HL-60/S4 treated with retinoic acid at 250 ng/mL for 4 days and 3 days (cell line): ENCODE data around the gene RAD51B.

Source experiments
- in situ Hi-C: fragments of 300-500 bp; cut with MboI; formaldehyde crosslinking; loops from 2 replicates; pipeline ENCODE4 v1.7.0; 2022; ENCODE audit warnings: low sequenced_read_pairs

The RAD51B gene

DNA sequence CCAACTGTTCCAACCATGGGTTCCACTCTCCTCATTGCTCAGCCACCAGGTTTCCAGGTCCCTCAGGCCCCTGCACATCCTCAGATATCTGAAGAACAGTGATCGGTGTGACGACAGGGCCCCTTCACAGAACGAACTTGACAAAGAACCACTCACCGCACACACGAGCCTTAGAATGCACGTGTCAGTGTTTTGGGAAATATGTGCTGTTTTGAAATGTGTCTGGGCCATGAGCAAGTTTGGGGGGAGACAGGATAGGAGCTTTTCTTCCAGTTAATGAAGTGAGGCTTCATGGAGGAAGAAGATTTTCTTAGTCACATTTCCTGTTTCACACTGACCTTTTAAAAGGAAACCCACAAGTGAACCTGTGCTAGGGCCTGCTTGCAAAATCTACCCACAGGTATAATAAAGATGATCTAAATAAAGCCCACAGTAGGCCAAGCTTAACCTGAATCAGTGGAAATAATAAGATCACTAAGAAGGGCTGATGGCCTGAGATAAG lies 914.7 kb downstream of the RAD51B start:
- in situ Hi-C loops = no loop called here

GRCh38 chr14:68735856-68736255 lies 916.3 kb downstream of the RAD51B start:
- in situ Hi-C loops = no loop called here

DNA sequence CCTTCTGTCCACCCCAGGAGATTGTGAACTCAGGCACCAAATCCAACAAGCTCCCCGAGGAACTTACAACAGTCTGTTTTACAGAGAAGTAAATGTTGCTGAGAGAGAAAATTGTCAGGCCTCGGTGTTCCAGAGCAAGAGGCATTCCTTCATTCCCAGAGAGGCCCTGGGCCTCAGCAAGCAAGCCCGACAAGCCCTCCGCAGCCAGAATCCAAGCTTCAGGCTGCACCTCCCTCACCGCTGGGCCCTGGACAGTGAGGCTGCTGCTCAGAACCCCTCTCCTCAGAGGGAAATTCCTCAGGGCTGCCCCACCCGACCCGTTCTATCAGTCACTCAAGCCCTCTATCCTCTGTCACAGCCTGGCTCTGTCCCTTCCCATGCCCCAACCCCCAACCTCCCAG lies 916.9 kb downstream of the RAD51B start:
- in situ Hi-C loops = no loop called here

DNA sequence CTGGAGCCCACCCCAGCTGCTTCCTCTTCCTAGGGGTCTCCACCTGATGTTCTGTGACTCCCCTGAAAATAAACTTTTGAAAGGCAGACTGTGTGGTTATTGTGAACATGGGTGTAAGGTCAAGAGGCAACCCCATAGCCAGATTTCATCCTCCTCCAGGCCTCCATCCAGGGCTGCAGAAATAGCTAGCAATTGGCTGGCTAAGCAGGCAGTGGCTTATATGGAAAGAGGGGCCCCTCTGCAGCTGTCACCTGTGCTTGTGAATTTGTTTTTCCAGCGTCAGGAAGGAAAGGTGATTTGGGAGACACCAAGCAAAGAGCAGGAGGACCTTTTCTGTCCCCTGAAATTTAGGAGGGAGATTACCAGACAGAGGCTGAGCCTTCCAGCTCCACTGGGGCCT lies 917.5 kb downstream of the RAD51B start:
- in situ Hi-C loops = no loop called here

GRCh38 chr14:68738559-68738958 lies 919.0 kb downstream of the RAD51B start:
- in situ Hi-C loops = no loop called here

GRCh38 chr14:68739701-68740100 lies 920.1 kb downstream of the RAD51B start:
- in situ Hi-C loops = no loop called here

DNA sequence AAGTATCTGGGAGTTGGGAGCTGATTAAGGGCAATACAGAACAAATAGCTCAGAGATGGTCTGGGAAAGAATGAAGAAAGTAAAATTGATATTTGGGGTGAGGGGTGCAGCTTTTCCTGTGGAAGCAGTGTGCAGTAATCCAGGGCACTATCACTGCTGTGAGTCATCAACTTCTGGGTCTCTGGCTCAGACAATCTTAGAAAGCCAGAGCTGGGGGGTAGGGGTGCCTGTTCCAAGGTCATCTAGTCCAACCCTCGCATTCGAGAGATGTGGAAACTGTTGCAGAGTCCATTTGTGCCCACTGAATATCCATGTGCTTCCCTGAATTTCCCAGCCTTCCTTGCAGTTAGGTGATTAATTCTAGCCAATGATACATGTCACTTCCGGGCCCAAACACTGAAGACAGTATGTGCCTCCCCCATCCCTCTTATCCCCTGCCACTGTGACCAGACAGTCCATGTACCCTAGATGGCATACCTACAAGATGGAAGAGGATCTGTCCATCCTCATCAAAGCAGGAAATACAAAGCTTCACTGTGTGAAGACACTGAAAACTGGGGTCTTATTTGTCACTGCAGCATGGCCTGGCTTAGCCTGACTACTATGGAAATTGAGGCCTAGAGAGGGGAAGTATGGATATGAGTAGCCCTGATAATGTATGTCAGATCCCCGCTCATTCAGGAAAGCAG lies 921.4 kb downstream of the RAD51B start:
- in situ Hi-C loops = no loop called here

- in situ Hi-C loops = no loop called here
Observed at GRCh38 chr14:68741477-68741791, 921.9 kb downstream of the RAD51B start.

GRCh38 chr14:68741839-68742470 lies 922.4 kb downstream of the RAD51B start:
- in situ Hi-C loops = no loop called here

- in situ Hi-C loops = no loop called here
Observed at GRCh38 chr14:68744613-68745012, 925.0 kb downstream of the RAD51B start.

- in situ Hi-C loops = no loop called here
Observed at GRCh38 chr14:68747393-68747792, 927.8 kb downstream of the RAD51B start.

GRCh38 chr14:68748260-68748659 lies 928.7 kb downstream of the RAD51B start:
- in situ Hi-C loops = no loop called here

DNA sequence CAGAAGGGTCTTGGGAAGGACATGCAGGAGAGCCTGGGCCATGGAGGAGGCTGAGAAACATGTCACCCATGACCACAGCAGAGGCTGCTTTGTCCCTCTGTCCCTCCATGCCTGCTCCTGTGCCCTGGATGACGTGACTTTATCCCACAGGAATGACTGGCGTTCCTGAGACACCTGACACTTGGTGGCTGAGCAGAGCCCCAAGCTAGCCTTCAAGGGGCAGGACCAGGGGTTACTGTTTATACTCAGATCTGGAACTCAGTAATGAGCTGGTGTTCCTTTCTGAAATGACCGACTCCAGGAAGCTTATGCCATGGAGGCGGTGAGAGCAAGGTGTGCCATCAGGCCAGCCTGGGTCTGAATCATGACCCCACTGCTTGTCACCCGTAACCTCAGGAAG lies 929.1 kb downstream of the RAD51B start:
- in situ Hi-C loops = no loop called here

GRCh38 chr14:68749487-68750475 lies 930.2 kb downstream of the RAD51B start:
- in situ Hi-C loops = no loop called here

GRCh38 chr14:68752271-68753006 lies 932.9 kb downstream of the RAD51B start:
- in situ Hi-C loops = no loop called here

DNA sequence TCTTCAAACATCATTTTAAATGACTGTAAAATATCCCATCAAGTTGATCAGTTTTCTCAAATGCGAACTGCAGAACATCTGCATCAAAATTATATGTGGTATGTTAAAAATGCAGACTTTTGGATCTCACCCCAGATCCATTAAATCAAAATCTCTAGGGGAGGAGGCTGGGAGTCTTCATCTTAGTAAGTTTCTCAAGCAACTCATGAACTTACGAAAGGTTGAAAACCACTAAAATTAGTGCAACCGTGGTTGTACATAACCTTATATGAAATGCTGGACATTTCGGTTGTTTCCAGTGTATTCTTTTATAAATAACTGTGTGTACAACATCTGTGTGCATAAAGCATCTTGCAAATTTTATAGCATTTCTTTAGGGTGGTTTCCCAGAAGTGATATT lies 934.1 kb downstream of the RAD51B start:
- in situ Hi-C loops = no loop called here

GRCh38 chr14:68755016-68755353 lies 935.4 kb downstream of the RAD51B start:
- in situ Hi-C loops = no loop called here

DNA sequence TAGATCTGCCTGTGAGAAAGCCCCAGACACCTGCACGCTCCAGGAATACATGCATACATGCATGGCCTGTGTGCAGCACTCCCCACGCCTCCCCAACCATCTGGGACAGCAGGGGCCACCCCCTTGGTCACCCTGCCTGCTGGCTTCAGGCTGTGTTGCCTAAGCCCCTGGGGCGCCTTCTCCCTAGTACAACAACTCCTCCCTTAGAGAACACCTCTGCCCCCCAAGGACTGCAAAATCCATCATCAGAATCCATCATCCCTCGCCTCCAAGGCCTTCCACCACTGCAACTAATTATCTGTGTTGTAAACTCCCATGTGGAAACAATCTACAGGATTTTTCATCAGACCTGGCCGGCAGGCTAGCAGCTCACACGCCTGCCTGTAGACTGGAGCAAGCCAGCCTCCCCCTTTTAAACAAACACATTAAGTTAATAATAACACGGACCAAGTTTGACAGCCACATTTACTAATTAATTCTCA lies 936.5 kb downstream of the RAD51B start:
- in situ Hi-C loops = no loop called here

DNA sequence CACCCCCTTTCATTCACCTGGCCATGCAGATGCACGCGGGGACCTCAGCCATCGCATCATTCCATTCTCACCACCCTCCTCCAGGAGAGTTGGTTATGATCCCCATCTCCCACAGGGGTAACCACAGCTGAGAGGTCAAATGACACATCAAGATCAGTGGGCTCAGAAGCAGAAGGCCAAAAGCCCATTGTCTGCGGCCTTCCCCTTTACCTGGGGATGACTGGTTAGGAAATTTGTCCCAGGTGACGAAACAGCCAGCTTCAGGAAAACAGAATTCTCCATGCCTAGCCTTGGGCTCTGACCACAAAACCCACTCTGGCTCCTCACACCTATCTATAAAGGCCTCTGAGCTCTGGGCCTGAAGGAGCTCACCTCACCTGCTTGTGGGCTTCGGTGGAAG lies 937.2 kb downstream of the RAD51B start:
- in situ Hi-C loops = no loop called here

DNA sequence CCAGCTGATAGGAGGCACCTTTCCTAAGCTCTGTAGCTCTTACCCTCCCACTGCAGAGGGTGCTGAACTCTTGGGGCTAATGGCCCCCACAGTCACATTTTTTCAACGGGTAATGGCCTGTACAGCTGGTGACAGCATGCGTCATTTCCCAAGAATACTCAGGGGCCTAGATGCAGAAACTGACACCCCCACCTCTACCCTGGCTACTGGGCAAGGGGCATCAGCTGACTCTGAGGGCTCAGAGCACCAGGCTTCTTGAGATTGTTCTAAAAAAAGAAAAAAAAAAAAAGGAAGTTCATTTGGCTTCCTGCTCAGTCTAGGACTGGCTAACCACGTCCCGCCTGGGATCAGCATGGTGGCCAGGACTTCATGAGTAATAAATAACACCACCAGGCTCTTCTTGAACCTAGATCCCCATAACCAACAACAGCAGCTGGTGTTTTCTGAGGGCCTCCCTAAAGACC lies 938.1 kb downstream of the RAD51B start:
- in situ Hi-C loops = no loop called here

DNA sequence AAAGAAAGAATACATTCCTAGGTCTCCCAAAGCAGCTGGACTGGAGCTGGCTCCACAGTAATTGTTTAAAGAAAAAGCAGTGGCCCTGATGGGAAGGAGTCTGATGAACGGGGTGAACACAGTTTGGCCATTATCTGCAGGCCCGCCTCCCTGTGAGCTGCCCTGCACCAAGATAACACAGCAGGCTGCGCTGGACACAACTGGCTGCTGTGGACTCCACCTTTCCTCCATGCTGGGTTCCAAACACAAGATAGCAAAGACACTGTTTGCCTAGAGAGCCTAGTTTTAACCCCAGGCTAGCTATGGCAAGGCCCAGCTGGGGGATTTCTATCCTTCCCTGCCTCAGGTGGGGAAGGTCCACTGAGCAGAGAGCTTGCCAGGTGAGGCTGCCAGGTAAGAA lies 938.7 kb downstream of the RAD51B start:
- in situ Hi-C loops = no loop called here
